IMR-90 (cell line): ENCODE results near the gene SNX7. TPM values are rescaled to one million over a fixed set of nuclear protein-coding genes. Genes with fewer than 3 reads are reported as not detected.

ENCODE experiments used
- ATAC-seq: fragments of 200-7000 bp; cut with Tn5 transposase; 2 replicates; pipeline ENCODE4 v1.9.1; 2020; ENCODE audit warnings: low read depth, mild to moderate bottlenecking, moderate library complexity
- BruUV-seq: library from RNA; stranded (reverse); fragments of 400-500 nt; replicated peaks from 2 replicates; lab custom pipeline; 2021; lab: Mats Ljungman, UMichigan
- CTCF ChIA-PET: fragments of 300-600 bp; formaldehyde crosslinking; extraction: SDS; loops from one replicate; lab custom pipeline; 2021; ENCODE audit warnings: antibody characterized with exemption; lab: Yijun Ruan, JAX
- POLR2A ChIA-PET: fragments of 300-600 bp; sonication (Branson Sonifier 250); formaldehyde crosslinking; loops from one replicate; lab custom pipeline; 2022; ENCODE audit warnings: antibody characterized with exemption; ENCODE audit not compliant: unreplicated experiment; lab: Charles Lee
- DNase-seq: peaks from one replicate; pipeline ENCODE4 v3.0.0; 2013
- H2AFZ ChIP-seq: replicated peaks from 2 replicates; pipeline ENCODE3; 2013; ENCODE audit warnings: low read length, mild to moderate bottlenecking; ENCODE audit not compliant: poor library complexity
- H2AK5ac ChIP-seq: 2 replicates; pipeline ENCODE4 v1.6.1; 2013; ENCODE audit warnings: low read depth, low read length, inconsistent platforms
- H2AK9ac ChIP-seq: replicated peaks from 2 replicates; pipeline ENCODE3; 2013; ENCODE audit warnings: mild to moderate bottlenecking, low read depth, low read length, moderate library complexity; ENCODE audit not compliant: poor library complexity
- H2BK120ac ChIP-seq: 2 replicates; pipeline ENCODE4 v1.6.1; 2013; ENCODE audit warnings: low read depth, low read length, inconsistent platforms
- H2BK15ac ChIP-seq: 3 replicates; pipeline ENCODE4 v1.6.1; 2013; ENCODE audit warnings: low read depth, low read length, inconsistent platforms
- H2BK20ac ChIP-seq: 2 replicates; pipeline ENCODE4 v1.6.1; 2013; ENCODE audit warnings: low read depth, mild to moderate bottlenecking, inconsistent platforms, low read length, moderate library complexity
- H2BK5ac ChIP-seq: 2 replicates; pipeline ENCODE4 v1.6.1; 2013; ENCODE audit warnings: mild to moderate bottlenecking, low read depth, low read length, inconsistent platforms; ENCODE audit not compliant: poor library complexity, severe bottlenecking
- H3K14ac ChIP-seq: replicated peaks from 2 replicates; pipeline ENCODE4 v1.6.1; 2013; ENCODE audit warnings: low read depth, low read length, inconsistent platforms
- H3K18ac ChIP-seq: 2 replicates; pipeline ENCODE4 v1.6.1; 2013; ENCODE audit warnings: low read depth, low read length, control low read depth
- H3K23ac ChIP-seq: 2 replicates; pipeline ENCODE4 v1.6.1; 2013; ENCODE audit warnings: low read depth, low read length, inconsistent platforms
- H3K27ac ChIP-seq: 2 replicates; pipeline ENCODE4 v1.5.1; 2013; ENCODE audit warnings: mild to moderate bottlenecking, control low read depth, low read length; ENCODE audit not compliant: insufficient read depth
- H3K27me3 ChIP-seq: 2 replicates; pipeline ENCODE4 v1.6.1; 2013; ENCODE audit warnings: low read length; ENCODE audit not compliant: control insufficient read depth, insufficient read depth
- H3K36me3 ChIP-seq: 2 replicates; pipeline ENCODE4 v1.6.1; 2013; ENCODE audit warnings: low read length, mixed read lengths; ENCODE audit not compliant: control insufficient read depth, insufficient read depth
- H3K4ac ChIP-seq: 2 replicates; pipeline ENCODE4 v1.6.1; 2013; ENCODE audit warnings: low read depth, low read length, inconsistent platforms
- H3K4me1 ChIP-seq: 2 replicates; pipeline ENCODE4 v1.6.1; 2013; ENCODE audit warnings: low read length, mixed read lengths; ENCODE audit not compliant: control insufficient read depth, insufficient read depth
- H3K4me2 ChIP-seq: 2 replicates; pipeline ENCODE4 v1.6.1; 2013; ENCODE audit warnings: low read depth, mild to moderate bottlenecking, control low read depth, low read length, moderate library complexity
- H3K4me3 ChIP-seq: 2 replicates; pipeline ENCODE4 v1.5.1; 2013; ENCODE audit warnings: low read depth, mild to moderate bottlenecking, control low read depth, low read length, moderate library complexity; ENCODE audit not compliant: insufficient read depth
- H3K56ac ChIP-seq: 2 replicates; pipeline ENCODE4 v1.6.1; 2013; ENCODE audit warnings: low read length, inconsistent platforms; ENCODE audit not compliant: insufficient read depth; ENCODE audit errors: extremely low read depth
- H3K79me1 ChIP-seq, 2 experiments: 2 replicates each; pipeline ENCODE4 v1.6.1; 2013; ENCODE audit warnings: low read length in 2 of 2, inconsistent platforms in 1 of 2, low read depth in 1 of 2
- H3K9ac ChIP-seq: 2 replicates; pipeline ENCODE4 v1.6.1; 2013; ENCODE audit warnings: low read depth, low read length, control low read depth
- H3K9me1 ChIP-seq: 2 replicates; pipeline ENCODE4 v1.6.1; 2013; ENCODE audit warnings: low read length, inconsistent platforms; ENCODE audit not compliant: insufficient read depth
- H3K9me3 ChIP-seq: 2 replicates; pipeline ENCODE4 v1.6.1; 2013; ENCODE audit warnings: low read length; ENCODE audit not compliant: control insufficient read depth, insufficient read depth
- H4K20me1 ChIP-seq: 2 replicates; pipeline ENCODE4 v1.6.1; 2013; ENCODE audit warnings: low read length, inconsistent platforms; ENCODE audit not compliant: insufficient read depth
- H4K5ac ChIP-seq: 2 replicates; pipeline ENCODE4 v1.6.1; 2013; ENCODE audit warnings: mild to moderate bottlenecking, low read depth, low read length, control low read depth
- H4K8ac ChIP-seq, 2 experiments: 2 replicates each; pipeline ENCODE4 v1.6.1; 2013; ENCODE audit warnings: low read depth in 2 of 2, low read length in 2 of 2, control low read depth in 1 of 2, inconsistent platforms in 1 of 2
- H4K91ac ChIP-seq: 2 replicates; pipeline ENCODE4 v1.6.1; 2013; ENCODE audit warnings: low read depth, low read length, inconsistent platforms; ENCODE audit not compliant: insufficient read depth
- BHLHE40 ChIP-seq: fragments of 150-350 bp; IDR thresholded peaks from 2 replicates; pipeline ENCODE4 v1.6.1; 2016; ENCODE audit warnings: mild to moderate bottlenecking, low read depth, low read length
- CEBPB ChIP-seq: IDR thresholded peaks from 2 replicates; pipeline ENCODE4 v1.6.1; 2012; ENCODE audit warnings: low read depth, low read length, improper control_type of control experiment
- CHD1 ChIP-seq: IDR thresholded peaks from 2 replicates; pipeline ENCODE4 v1.6.1; 2012; ENCODE audit warnings: low read depth, low read length, improper control_type of control experiment
- FOS ChIP-seq: fragments of 150-350 bp; IDR thresholded peaks from 2 replicates; pipeline ENCODE4 v1.6.1; 2016; ENCODE audit warnings: low read depth, low read length
- MAFK ChIP-seq: IDR thresholded peaks from 2 replicates; pipeline ENCODE4 v1.6.1; 2012; ENCODE audit warnings: low read depth, low read length, improper control_type of control experiment
- MAZ ChIP-seq: IDR thresholded peaks from 2 replicates; pipeline ENCODE4 v1.6.1; 2012; ENCODE audit warnings: low read depth, mild to moderate bottlenecking, low read length, improper control_type of control experiment, moderate library complexity, borderline replicate concordance
- MXI1 ChIP-seq: IDR thresholded peaks from 2 replicates; pipeline ENCODE4 v1.6.1; 2012; ENCODE audit warnings: low read depth, mild to moderate bottlenecking, low read length, moderate library complexity, borderline replicate concordance
- NFE2L2 ChIP-seq: fragments of 150-350 bp; IDR thresholded peaks from 2 replicates; pipeline ENCODE4 v1.6.1; 2016; ENCODE audit warnings: low read depth, mild to moderate bottlenecking, low read length
- POLR2A ChIP-seq: IDR thresholded peaks from 2 replicates; pipeline ENCODE4 v1.6.1; 2012; ENCODE audit warnings: mild to moderate bottlenecking, low read depth, low read length
- RAD21 ChIP-seq: IDR thresholded peaks from 2 replicates; pipeline ENCODE4 v1.6.1; 2012; ENCODE audit warnings: low read length, improper control_type of control experiment
- RCOR1 ChIP-seq: IDR thresholded peaks from 2 replicates; pipeline ENCODE4 v1.6.1; 2012; ENCODE audit warnings: mild to moderate bottlenecking, low read length, improper control_type of control experiment; ENCODE audit not compliant: insufficient replicate concordance
- RFX5 ChIP-seq: IDR thresholded peaks from 2 replicates; pipeline ENCODE4 v1.8.0; 2012; ENCODE audit warnings: low read depth, mild to moderate bottlenecking, low read length, moderate library complexity
- SMC3 ChIP-seq: fragments of 150-350 bp; IDR thresholded peaks from 2 replicates; pipeline ENCODE4 v1.6.1; 2016; ENCODE audit warnings: low read depth, mild to moderate bottlenecking, antibody characterized with exemption, low read length, moderate library complexity
- WGBS, 2 experiments: methylation state at CpG; one replicate each; pipeline versions ENCODE4 v1.1.5 to v1.1.7; 2013; ENCODE audit warnings: missing lambda C conversion rate in 2 of 2; ENCODE audit not compliant: insufficient read length in 1 of 2; ENCODE audit errors: extremely low coverage in 2 of 2; 5-methylcytosine and 5-hydroxymethylcytosine counted together
- dilution Hi-C: fragments of 300-500 bp; cut with HindIII; formaldehyde crosslinking; loops from one replicate; pipeline ENCODE4 v1.14.3; 2018; ENCODE audit warnings: low sequenced_read_pairs; ENCODE audit not compliant: unreplicated experiment
- in situ Hi-C: fragments of 300-500 bp; cut with MboI; formaldehyde crosslinking; loops from 3 replicates; pipeline ENCODE4 v1.14.3; 2019; ENCODE audit warnings: low sequenced_read_pairs, inconsistent platforms, mixed read lengths
- intact Hi-C: fragments of 100-400 bp; cut with micrococcal nuclease; formaldehyde crosslinking; loops from 2 replicates; pipeline ENCODE4 v1.10.0; 2022
- polyA plus RNA-seq, 3 experiments: library from polyadenylated mRNA; depleted of rRNA; stranded (reverse); fragments of >200 nt; gene quantifications; 2 replicates each; pipeline ENCODE4 v1.2.3, GENCODE V29; 2012; ENCODE audit warnings: low replicate concordance in 1 of 3
- total RNA-seq: library from RNA; depleted of rRNA; stranded (reverse); fragments of >200 nt; gene quantifications from 2 replicates; pipeline ENCODE4 v1.2.3, GENCODE V29; 2012
- TF ChIP-seq, protein P1 (sequence below): fragments of 150-350 bp; IDR thresholded peaks from 2 replicates; pipeline ENCODE4 v1.6.1; 2016; ENCODE audit warnings: low read depth, mild to moderate bottlenecking, low read length, moderate library complexity, borderline replicate concordance
- TF ChIP-seq, protein P2 (sequence below): fragments of 150-350 bp; IDR thresholded peaks from 2 replicates; pipeline ENCODE4 v1.6.1; 2017; ENCODE audit warnings: mild to moderate bottlenecking, antibody characterized with exemption, low read length, low read depth

Gene SNX7
- total and polyA plus RNA-seq, 2 of the 4 experiments (the other 2 are of a cell fraction): 22.5 to 24.4 TPM

DNA sequence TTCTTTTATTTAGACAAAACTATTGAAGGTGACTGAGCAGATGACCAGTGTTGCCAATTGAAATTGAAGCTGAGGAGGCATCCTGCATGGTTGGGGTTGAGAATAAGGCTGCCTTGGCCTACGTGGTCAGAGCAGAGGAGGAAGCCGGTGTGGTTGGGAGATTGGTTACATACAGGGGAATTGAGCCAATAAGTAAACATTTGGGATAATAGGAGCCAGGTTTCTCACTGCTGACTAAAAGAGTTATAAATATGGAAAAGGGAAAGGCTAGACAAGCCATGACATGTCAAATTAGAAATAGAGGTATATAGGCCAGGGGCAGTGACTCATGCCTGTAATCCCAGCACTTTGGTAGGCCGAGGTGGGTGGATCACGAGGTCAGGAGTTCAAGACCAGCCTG lies 15.8 kb downstream of the SNX7 start:
- Histone ChIP-seq H2BK20ac (no peak overlapping the region), H3K9ac (no peak overlapping the region), H3K4ac (no peak overlapping the region), H3K18ac (no peak overlapping the region), H3K27ac (no peak overlapping the region), H2AK9ac (no peak overlapping the region), H4K5ac (no peak overlapping the region), H4K91ac (no peak overlapping the region), H2BK5ac (peak overlapping the region; percentile 5), H3K36me3 (0 out of 2 replicates have a peak, but pooled peaks cover 2% of the 10 kb centered on the region), H4K8ac (0 out of 4 replicates have a peak overlapping the region, but pooled peaks of 1 of the 2 experiments have one; percentile 17), H2AFZ (no peak overlapping the region), H2BK15ac (no peak overlapping the region), H3K14ac (no peak overlapping the region), H3K56ac (no peak overlapping the region), H2BK120ac (no peak overlapping the region), H4K20me1 (no peaks in the 10 kb centered on the region), H3K9me3 (no peaks in the 10 kb centered on the region), H3K9me1 (no peaks in the 10 kb centered on the region), H3K4me3 (no peak overlapping the region), H2AK5ac (no peak overlapping the region), H3K79me1 (peaks cover 28 to 31% of the 10 kb centered on the region in 2 experiments), H3K4me2 (no peak overlapping the region), H3K23ac (no peak overlapping the region), H3K27me3 (no peaks in the 10 kb centered on the region), H3K4me1 (no peaks in the 10 kb centered on the region)
- BruUV-seq: no TSS peak
- dilution Hi-C loops (no loop called here), in situ Hi-C loops (no loop called here), intact Hi-C loops (no loop called here)
- WGBS, 2 experiments: no CpG with 5 or more reads among the region's 4 CpGs
- ChIA-PET CTCF (no interaction called here), POLR2A (no interaction called here)
- DNase-seq (peak; percentile 85), ATAC-seq (peak; percentile 71)
- TF ChIP-seq RAD21 (no peak), RFX5 (no peak), MAZ (no peak), BHLHE40 (no peak), POLR2A (no peak), FOS (no peak), CHD1 (no peak), SMC3 (no peak), MXI1 (no peak), MAFK (no peak), NFE2L2 (no peak), RCOR1 (no peak), CEBPB (no peak)
- TF ChIP-seq, protein P1, sequence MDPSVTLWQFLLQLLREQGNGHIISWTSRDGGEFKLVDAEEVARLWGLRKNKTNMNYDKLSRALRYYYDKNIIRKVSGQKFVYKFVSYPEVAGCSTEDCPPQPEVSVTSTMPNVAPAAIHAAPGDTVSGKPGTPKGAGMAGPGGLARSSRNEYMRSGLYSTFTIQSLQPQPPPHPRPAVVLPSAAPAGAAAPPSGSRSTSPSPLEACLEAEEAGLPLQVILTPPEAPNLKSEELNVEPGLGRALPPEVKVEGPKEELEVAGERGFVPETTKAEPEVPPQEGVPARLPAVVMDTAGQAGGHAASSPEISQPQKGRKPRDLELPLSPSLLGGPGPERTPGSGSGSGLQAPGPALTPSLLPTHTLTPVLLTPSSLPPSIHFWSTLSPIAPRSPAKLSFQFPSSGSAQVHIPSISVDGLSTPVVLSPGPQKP: no peak
- TF ChIP-seq, protein P2, sequence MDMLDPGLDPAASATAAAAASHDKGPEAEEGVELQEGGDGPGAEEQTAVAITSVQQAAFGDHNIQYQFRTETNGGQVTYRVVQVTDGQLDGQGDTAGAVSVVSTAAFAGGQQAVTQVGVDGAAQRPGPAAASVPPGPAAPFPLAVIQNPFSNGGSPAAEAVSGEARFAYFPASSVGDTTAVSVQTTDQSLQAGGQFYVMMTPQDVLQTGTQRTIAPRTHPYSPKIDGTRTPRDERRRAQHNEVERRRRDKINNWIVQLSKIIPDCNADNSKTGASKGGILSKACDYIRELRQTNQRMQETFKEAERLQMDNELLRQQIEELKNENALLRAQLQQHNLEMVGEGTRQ: no peak
